ENCODE data around the gene PHTF2. TPM values are rescaled to one million over a fixed set of nuclear protein-coding genes. Genes with fewer than 3 reads are reported as not detected.

PHTF2 gene
- polyA plus RNA-seq, 1 of the 3 experiments (the other 2 are of a cell fraction): 21.2 TPM

GRCh38 chr7:77800158-77800557, 1.6 kb downstream of the PHTF2 start:
- Histone ChIP-seq H3K36me3 (replicated peaks in 1 of 2; ENCODE audit: control insufficient read depth in 1 of 2, insufficient read depth in 2 of 2, low read length in 1 of 2) (peaks cover 2 to 12% of the 10 kb centered on the region in 2 experiments), H3K9me2 (no peaks in the 10 kb centered on the region), H3K27me3 (ENCODE audit: insufficient read depth) (no peaks in the 10 kb centered on the region), H2AFZ (ENCODE audit: low read depth) (peak overlapping the region; percentile 88), H3K4me2 (peak overlapping the region; percentile 84), H3K27ac (ENCODE audit: low read depth in 2 of 2, low read length in 1 of 2) (peak overlapping the region in 1 of 2 experiments; percentile 74; a peak in 2 of 4 replicates), H4K20me1 (ENCODE audit: insufficient read depth) (0 out of 2 replicates have a peak, but pooled peaks cover 4% of the 10 kb centered on the region), H3K79me2 (ENCODE audit: insufficient read depth) (peaks cover 92% of the 10 kb centered on the region), H3K4me1 (ENCODE audit: control insufficient read depth in 1 of 2, insufficient read depth in 2 of 2, low read depth in 1 of 2, low read length in 1 of 2) (peaks cover 9 to 18% of the 10 kb centered on the region in 2 experiments; a peak in 3 of 4 replicates), H3K9ac (peak overlapping the region; percentile 79; the same call in 1 of the 2 replicates), H3K9me3 (peaks cover 1% of the 10 kb centered on the region; the same call in 1 of the 2 replicates), H3K4me3 (ENCODE audit: low read depth in 2 of 2, low read length in 1 of 2) (peak overlapping the region; percentile 76 to 87; a peak in 3 of 4 replicates), H3F3A (replicated peaks; ENCODE audit: insufficient read depth) (peaks cover 19% of the 10 kb centered on the region)
- ChIA-PET CTCF (interaction anchor here (0.8 to 3.0 kb wide), 2 partner anchors 40 to 41 kb away, joined by 3 to 9 read pairs; no protein-coding TSS in a partner anchor), POLR2A (no interaction called here)
- no peak for DNase-seq
- no peak for TF ChIP-seq ZBTB33 (IDR thresholded peaks at IDR 0.05; ENCODE audit: borderline replicate concordance, low read depth)
- TF ChIP-seq RCOR1 (IDR thresholded peaks at IDR 0.05; ENCODE audit: low read length): no peak
- TF ChIP-seq MXI1 (IDR thresholded peaks at IDR 0.05; ENCODE audit: low read depth, low read length): no peak
- no peak for TF ChIP-seq GATA2 (CRISPR knock-in tag; IDR thresholded peaks at IDR 0.05)
- no peak for TF ChIP-seq FOXJ3 (CRISPR knock-in tag; IDR thresholded peaks at IDR 0.05)
- no peak for TF ChIP-seq MEF2A (IDR thresholded peaks at IDR 0.05; ENCODE audit: borderline replicate concordance, low read depth)
- no peak for TF ChIP-seq POLR2AphosphoS5 (IDR thresholded peaks at IDR 0.05; ENCODE audit: low read depth, low read length)
- no peak for TF ChIP-seq GABPA (IDR thresholded peaks at IDR 0.05; ENCODE audit: low read depth)
- no peak for TF ChIP-seq EZH2phosphoT487 (IDR thresholded peaks at IDR 0.05; ENCODE audit: borderline replicate concordance, low read depth)
- no peak for TF ChIP-seq JUND (IDR thresholded peaks at IDR 0.05)
- no peak for TF ChIP-seq IRF3 (IDR thresholded peaks at IDR 0.05; ENCODE audit: low read depth, low read length)
- TF ChIP-seq CTCF (IDR thresholded peaks at IDR 0.05): no peak
- TF ChIP-seq RFX5 (IDR thresholded peaks at IDR 0.05; ENCODE audit: low read length): no peak
- TF ChIP-seq TEAD4 (IDR thresholded peaks at IDR 0.05; ENCODE audit: borderline replicate concordance, insufficient read depth): no peak
- 63% methylated on average over 4 of the region's 4 CpGs for WGBS (ENCODE audit: low lambda C conversion rate)
